T-helper 17 cell (primary cell): ENCODE results near the gene BMP8B. TPM values are rescaled to one million over a fixed set of nuclear protein-coding genes. Genes with fewer than 3 reads are reported as not detected.

Source experiments
- total RNA-seq, 4 donors: library from RNA in 2 of 4; stranded (reverse) in 2 of 4; gene quantifications; one replicate each; pipeline ENCODE4 v1.2.3 and lab custom pipeline; 2022 to 2026

Gene BMP8B
- total RNA-seq, 2 donors from 2014 or later, result 1.3 TPM; not detected in 1

Other genes starting within 250 kb of the BMP8B start
- gene PABPC4, start 212.1 kb downstream of the BMP8B start, total RNA-seq, result 100 to 1,000 TPM; 292 to 332 TPM
- gene HEYL, start 149.2 kb downstream of the BMP8B start, total RNA-seq, result under 1 TPM; 0.10 TPM
- gene NT5C1A, start 116.8 kb downstream of the BMP8B start, total RNA-seq, result under 1 TPM; 0.31 to 0.70 TPM
- 10 to 100 TPM; 23.4 to 30.3 TPM for gene HPCAL4, start 97.4 kb downstream of the BMP8B start, total RNA-seq
- gene PPIE, start 50.0 kb downstream of the BMP8B start, total RNA-seq, result 10 to 100 TPM; 44.8 to 57.5 TPM
- gene OXCT2, start 17.5 kb downstream of the BMP8B start, total RNA-seq, result under 1 TPM in 1 of 2 donors, not detected in 1; 0.70 TPM
- gene TRIT1, start 94.6 kb upstream of the BMP8B start, total RNA-seq, result 1 to 10 TPM; 9.5 to 9.8 TPM
- 1 to 10 TPM in 1 of 2 donors, under 1 TPM in 1; 0.68 to 1.2 TPM for gene MYCL, start 113.1 kb upstream of the BMP8B start, total RNA-seq
- gene MFSD2A, start 166.3 kb upstream of the BMP8B start, total RNA-seq, result 1 to 10 TPM; 4.6 to 5.5 TPM